ENCODE results near the gene EMILIN1.

- TF ChIP-seq POLR2A (IDR thresholded peaks at IDR 0.05) (no peak), POLR2AphosphoS5 (IDR thresholded peaks at IDR 0.05) (no peak)
- TF ChIP-seq, protein P1, sequence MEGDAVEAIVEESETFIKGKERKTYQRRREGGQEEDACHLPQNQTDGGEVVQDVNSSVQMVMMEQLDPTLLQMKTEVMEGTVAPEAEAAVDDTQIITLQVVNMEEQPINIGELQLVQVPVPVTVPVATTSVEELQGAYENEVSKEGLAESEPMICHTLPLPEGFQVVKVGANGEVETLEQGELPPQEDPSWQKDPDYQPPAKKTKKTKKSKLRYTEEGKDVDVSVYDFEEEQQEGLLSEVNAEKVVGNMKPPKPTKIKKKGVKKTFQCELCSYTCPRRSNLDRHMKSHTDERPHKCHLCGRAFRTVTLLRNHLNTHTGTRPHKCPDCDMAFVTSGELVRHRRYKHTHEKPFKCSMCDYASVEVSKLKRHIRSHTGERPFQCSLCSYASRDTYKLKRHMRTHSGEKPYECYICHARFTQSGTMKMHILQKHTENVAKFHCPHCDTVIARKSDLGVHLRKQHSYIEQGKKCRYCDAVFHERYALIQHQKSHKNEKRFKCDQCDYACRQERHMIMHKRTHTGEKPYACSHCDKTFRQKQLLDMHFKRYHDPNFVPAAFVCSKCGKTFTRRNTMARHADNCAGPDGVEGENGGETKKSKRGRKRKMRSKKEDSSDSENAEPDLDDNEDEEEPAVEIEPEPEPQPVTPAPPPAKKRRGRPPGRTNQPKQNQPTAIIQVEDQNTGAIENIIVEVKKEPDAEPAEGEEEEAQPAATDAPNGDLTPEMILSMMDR (IDR thresholded peaks at IDR 0.05), result no peak
Observed at GRCh38 chr2:27123302-27124150, 45.1 kb downstream of the EMILIN1 start, which contains the start of gene ABHD1.

Measured in breast epithelium (tissue), 3 donors.